Lung (tissue), 12 donors: ENCODE data around the gene TAGAP. TPM values are rescaled to one million over a fixed set of nuclear protein-coding genes. Genes with fewer than 3 reads are reported as not detected.
A peak's percentile ranks its signal among the peaks of the same experiment; 100 is the strongest.
"Not testable (repeated sequence)": the region's sequence is repeated elsewhere in the genome, so short reads cannot be mapped to it uniquely, and the experiment has no call there.

Experiments
- ATAC-seq: fragments of 200-7000 bp; cut with Tn5 transposase; one replicate; pipeline ENCODE4 v1.9.1; 2020; ENCODE audit warnings: moderate number of reproducible peaks; ENCODE audit not compliant: insufficient read depth, low FRiP score
- DNase-seq, 3 donors: peaks; one replicate each; pipeline ENCODE4 v3.0.0-alpha.2; 2013 to 2017
- H3K27ac ChIP-seq, 2 donors: one replicate each; pipeline ENCODE4 v1.5.1; 2013; ENCODE audit warnings: mild to moderate bottlenecking in 2 of 2, moderate library complexity in 2 of 2, control low read depth in 1 of 2, inconsistent platforms in 1 of 2, low read depth in 1 of 2, low read length in 1 of 2
- H3K27me3 ChIP-seq, 3 donors: one replicate each; pipeline ENCODE4 v1.5.1; 2013; ENCODE audit warnings: low read length in 2 of 3; ENCODE audit not compliant: control insufficient read depth in 3 of 3, insufficient read depth in 3 of 3
- H3K36me3 ChIP-seq, 4 donors: one replicate each; pipeline ENCODE4 v1.5.1; 2013; ENCODE audit warnings: low read length in 4 of 4, mild to moderate bottlenecking in 1 of 4, moderate library complexity in 1 of 4; ENCODE audit not compliant: control insufficient read depth in 4 of 4, insufficient read depth in 4 of 4
- H3K4me1 ChIP-seq, 5 donors: one replicate each; pipeline ENCODE4 v1.5.1; 2013; ENCODE audit warnings: low read length in 5 of 5, mild to moderate bottlenecking in 2 of 5, moderate library complexity in 1 of 5; ENCODE audit not compliant: control insufficient read depth in 5 of 5, insufficient read depth in 5 of 5
- H3K4me3 ChIP-seq: one replicate; pipeline ENCODE4 v1.5.1; 2013; ENCODE audit warnings: mild to moderate bottlenecking, control low read depth, moderate library complexity
- H3K9ac ChIP-seq, 2 donors: one replicate each; pipeline ENCODE4 v1.5.1; 2013; ENCODE audit warnings: low read length in 2 of 2, control low read depth in 1 of 2; ENCODE audit not compliant: insufficient read depth in 1 of 2
- H3K9me3 ChIP-seq, 4 donors: one replicate each; pipeline ENCODE4 v1.5.1; 2013; ENCODE audit warnings: low read length in 3 of 4, mild to moderate bottlenecking in 1 of 4, moderate library complexity in 1 of 4; ENCODE audit not compliant: control insufficient read depth in 4 of 4, insufficient read depth in 3 of 4
- CTCF ChIP-seq: IDR thresholded peaks from 2 replicates; pipeline ENCODE4 v1.5.1; 2012; ENCODE audit warnings: mild to moderate bottlenecking; ENCODE audit errors: control extremely low read depth, extremely low read depth
- WGBS, 2 donors: extraction: QIAGEN DNeasy Blood & Tissue Kit; methylation state at CpG; one replicate each; pipeline ENCODE4 v1.1.7; 2013; 5-methylcytosine and 5-hydroxymethylcytosine counted together
- polyA plus RNA-seq, 2 donors: library from polyadenylated mRNA; stranded (reverse); fragments of 200-250 nt; gene quantifications; one replicate each; pipeline ENCODE4 v1.2.1, GENCODE V29; 2013
- total RNA-seq, 2 donors: library from RNA; depleted of rRNA in 1 of 2; stranded (reverse); fragments of >200 nt in 1 of 2; gene quantifications; one replicate each; pipeline ENCODE4 v1.2.1, GENCODE V29; 2014 to 2021
- donor health status: control.
- donor health status: control.
- donor health status: Bipolar disorder and iron deficiency.
- donor health status: healthy.
- donor health status: DM: yes; HTN: yes; CAD: no.

TAGAP gene
- total and polyA plus RNA-seq, 4 donors: 1.7 to 11.2 (median 8.4) TPM

GRCh38 chr6:159030168-159030567 lies 14.6 kb downstream of the TAGAP start:
- H3K4me3 ChIP-seq: no peak overlapping the region
- ATAC-seq (no peak), DNase-seq (peak in 2 of 3 donors; percentile 55 to 71)
- no peak overlapping the region for H3K27ac ChIP-seq
- H3K27me3 ChIP-seq: no peaks in the 10 kb centered on the region
- H3K4me1 ChIP-seq: peaks cover 0 to 4% (median 0%) of the 10 kb centered on the region in 5 donors
- H3K36me3 ChIP-seq: no peaks in the 10 kb centered on the region
- WGBS, 2 donors: 90 to 92% methylated on average over 2 of the region's 2 CpGs
- H3K9ac ChIP-seq: no peak overlapping the region
- no peak for TF ChIP-seq CTCF
- peaks cover 0 to under 1% (median 0%) of the 10 kb centered on the region in 4 donors for H3K9me3 ChIP-seq

- WGBS, 2 donors: 46 to 96% methylated on average over 1 of the region's 1 CpG
- not testable (repeated sequence) for H3K36me3 ChIP-seq, H3K4me1 ChIP-seq, H3K9me3 ChIP-seq, H3K9ac ChIP-seq, DNase-seq, H3K4me3 ChIP-seq, H3K27ac ChIP-seq, ATAC-seq, H3K27me3 ChIP-seq
Measured at GRCh38 chr6:159025224-159025623, 19.6 kb downstream of the TAGAP start.

- no peak overlapping the region for H3K27ac ChIP-seq
- H3K27me3 ChIP-seq: no peaks in the 10 kb centered on the region
- no peak for DNase-seq
- no peak for TF ChIP-seq CTCF
- 92 to 97% methylated on average over 4 of the region's 4 CpGs for WGBS, 2 donors
- no peaks in the 10 kb centered on the region for H3K4me1 ChIP-seq
- H3K4me3 ChIP-seq: no peak overlapping the region
- no peak for ATAC-seq
- peaks cover 0 to 9% (median 4%) of the 10 kb centered on the region in 4 donors for H3K9me3 ChIP-seq
- no peak overlapping the region for H3K9ac ChIP-seq
- H3K36me3 ChIP-seq: no peaks in the 10 kb centered on the region
Measured at GRCh38 chr6:159023893-159024292, 20.9 kb downstream of the TAGAP start.

- H3K27me3 ChIP-seq: no peaks in the 10 kb centered on the region
- no peak overlapping the region for H3K9ac ChIP-seq
- no peak for DNase-seq
- TF ChIP-seq CTCF: no peak
- WGBS, 2 donors: 93 to 98% methylated on average over 2 of the region's 2 CpGs
- ATAC-seq: no peak
- no peak overlapping the region for H3K4me3 ChIP-seq
- H3K9me3 ChIP-seq: peaks cover 0 to 9% (median 4%) of the 10 kb centered on the region in 4 donors
- no peak overlapping the region for H3K27ac ChIP-seq
- no peaks in the 10 kb centered on the region for H3K4me1 ChIP-seq
- no peaks in the 10 kb centered on the region for H3K36me3 ChIP-seq
Measured at GRCh38 chr6:159020011-159020410, 24.8 kb downstream of the TAGAP start.
